Raji (cell line): ENCODE data around the gene LYRM2.

Source experiments
- POLR2A ChIP-seq: IDR thresholded peaks from 2 replicates; pipeline ENCODE4 v1.6.1; 2011; ENCODE audit warnings: low read depth, low read length, control low read depth; ENCODE audit not compliant: insufficient read depth

The LYRM2 gene

GRCh38 chr6:89612121-89612520 is 26.4 kb downstream of the LYRM2 start:
- no peak for TF ChIP-seq POLR2A

- TF ChIP-seq POLR2A = no peak
These were observed 26.9 kb downstream of the LYRM2 start for GRCh38 chr6:89611666-89612065.

GRCh38 chr6:89610149-89610642 is 28.4 kb downstream of the LYRM2 start:
- TF ChIP-seq POLR2A = no peak

GRCh38 chr6:89605861-89606260 is 32.7 kb downstream of the LYRM2 start:
- TF ChIP-seq POLR2A = no peak

GRCh38 chr6:89604653-89605052 is 33.9 kb downstream of the LYRM2 start:
- no peak for TF ChIP-seq POLR2A

- TF ChIP-seq POLR2A = no peak
These were observed 36.4 kb downstream of the LYRM2 start for GRCh38 chr6:89602166-89602565.

GRCh38 chr6:89599727-89600126 is 38.8 kb downstream of the LYRM2 start:
- no peak for TF ChIP-seq POLR2A

GRCh38 chr6:89597988-89598387 is 40.6 kb downstream of the LYRM2 start:
- TF ChIP-seq POLR2A = no peak

GRCh38 chr6:89597372-89597771 is 41.2 kb downstream of the LYRM2 start:
- no peak for TF ChIP-seq POLR2A

- TF ChIP-seq POLR2A = no peak
These were observed 42.1 kb downstream of the LYRM2 start for GRCh38 chr6:89596484-89596883.

GRCh38 chr6:89596056-89596455 is 42.5 kb downstream of the LYRM2 start:
- TF ChIP-seq POLR2A = no peak

- no peak for TF ChIP-seq POLR2A
These were observed 46.8 kb downstream of the LYRM2 start for GRCh38 chr6:89591745-89592144.

- TF ChIP-seq POLR2A = no peak
These were observed 48.4 kb downstream of the LYRM2 start for GRCh38 chr6:89590133-89590532.

- no peak for TF ChIP-seq POLR2A
These were observed 49.1 kb downstream of the LYRM2 start for GRCh38 chr6:89589297-89590025.

- no peak for TF ChIP-seq POLR2A
These were observed 53.4 kb downstream of the LYRM2 start for GRCh38 chr6:89585154-89585553.

- no peak for TF ChIP-seq POLR2A
These were observed 54.0 kb downstream of the LYRM2 start for GRCh38 chr6:89584539-89584938.

- TF ChIP-seq POLR2A = no peak
These were observed 55.0 kb downstream of the LYRM2 start for GRCh38 chr6:89583559-89583958.
